Uterus (tissue), 2 donors: ENCODE data around the gene LRRC74A.

ENCODE experiments used
- POLR2A ChIP-seq, 2 donors: fragments of 450-650 bp; IDR thresholded peaks; one replicate each; pipeline ENCODE4 v1.6.1; 2016; ENCODE audit warnings: antibody characterized with exemption in 2 of 2, mild to moderate bottlenecking in 1 of 2, moderate library complexity in 1 of 2
- TF ChIP-seq, protein P1 (sequence below), 4 experiments: fragments of 200-600 bp in 2 of 4; fragments of 450-650 bp in 2 of 4; sonication (generic) in 2 of 4; IDR thresholded peaks; one replicate each; pipeline ENCODE4 v1.5.1; 2016 to 2019; ENCODE audit warnings: antibody characterized with exemption in 4 of 4, mild to moderate bottlenecking in 2 of 4, moderate library complexity in 1 of 4

- TF ChIP-seq, protein P1, sequence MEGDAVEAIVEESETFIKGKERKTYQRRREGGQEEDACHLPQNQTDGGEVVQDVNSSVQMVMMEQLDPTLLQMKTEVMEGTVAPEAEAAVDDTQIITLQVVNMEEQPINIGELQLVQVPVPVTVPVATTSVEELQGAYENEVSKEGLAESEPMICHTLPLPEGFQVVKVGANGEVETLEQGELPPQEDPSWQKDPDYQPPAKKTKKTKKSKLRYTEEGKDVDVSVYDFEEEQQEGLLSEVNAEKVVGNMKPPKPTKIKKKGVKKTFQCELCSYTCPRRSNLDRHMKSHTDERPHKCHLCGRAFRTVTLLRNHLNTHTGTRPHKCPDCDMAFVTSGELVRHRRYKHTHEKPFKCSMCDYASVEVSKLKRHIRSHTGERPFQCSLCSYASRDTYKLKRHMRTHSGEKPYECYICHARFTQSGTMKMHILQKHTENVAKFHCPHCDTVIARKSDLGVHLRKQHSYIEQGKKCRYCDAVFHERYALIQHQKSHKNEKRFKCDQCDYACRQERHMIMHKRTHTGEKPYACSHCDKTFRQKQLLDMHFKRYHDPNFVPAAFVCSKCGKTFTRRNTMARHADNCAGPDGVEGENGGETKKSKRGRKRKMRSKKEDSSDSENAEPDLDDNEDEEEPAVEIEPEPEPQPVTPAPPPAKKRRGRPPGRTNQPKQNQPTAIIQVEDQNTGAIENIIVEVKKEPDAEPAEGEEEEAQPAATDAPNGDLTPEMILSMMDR (IDR thresholded peaks at IDR 0.05) = no peak
- TF ChIP-seq POLR2A (IDR thresholded peaks at IDR 0.05) = no peak
Observed at GRCh38 chr14:76836029-76836630, 9.9 kb downstream of the LRRC74A start.
